ENCODE measurements around the gene COX10.

The COX10 gene

DNA sequence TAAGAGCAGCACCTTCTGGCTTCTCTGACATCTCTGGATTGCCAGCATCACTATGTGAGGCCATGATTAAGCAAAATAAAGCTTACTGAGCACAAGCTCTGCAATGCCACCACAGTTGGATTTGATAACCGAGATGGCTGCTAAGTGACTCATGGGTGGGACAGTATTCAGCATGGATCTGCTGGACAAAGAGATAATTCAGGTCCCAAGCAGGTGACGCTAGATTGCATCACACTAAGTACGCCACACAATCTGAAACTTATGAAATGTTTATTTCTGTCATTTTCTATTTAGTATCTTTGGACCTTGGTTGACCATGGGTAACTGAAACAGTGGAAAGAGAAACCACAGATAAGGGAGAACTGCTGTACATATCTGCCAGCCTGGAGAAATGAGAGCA, 139.9 kb downstream of the COX10 start:
- TF ChIP-seq, protein P1, sequence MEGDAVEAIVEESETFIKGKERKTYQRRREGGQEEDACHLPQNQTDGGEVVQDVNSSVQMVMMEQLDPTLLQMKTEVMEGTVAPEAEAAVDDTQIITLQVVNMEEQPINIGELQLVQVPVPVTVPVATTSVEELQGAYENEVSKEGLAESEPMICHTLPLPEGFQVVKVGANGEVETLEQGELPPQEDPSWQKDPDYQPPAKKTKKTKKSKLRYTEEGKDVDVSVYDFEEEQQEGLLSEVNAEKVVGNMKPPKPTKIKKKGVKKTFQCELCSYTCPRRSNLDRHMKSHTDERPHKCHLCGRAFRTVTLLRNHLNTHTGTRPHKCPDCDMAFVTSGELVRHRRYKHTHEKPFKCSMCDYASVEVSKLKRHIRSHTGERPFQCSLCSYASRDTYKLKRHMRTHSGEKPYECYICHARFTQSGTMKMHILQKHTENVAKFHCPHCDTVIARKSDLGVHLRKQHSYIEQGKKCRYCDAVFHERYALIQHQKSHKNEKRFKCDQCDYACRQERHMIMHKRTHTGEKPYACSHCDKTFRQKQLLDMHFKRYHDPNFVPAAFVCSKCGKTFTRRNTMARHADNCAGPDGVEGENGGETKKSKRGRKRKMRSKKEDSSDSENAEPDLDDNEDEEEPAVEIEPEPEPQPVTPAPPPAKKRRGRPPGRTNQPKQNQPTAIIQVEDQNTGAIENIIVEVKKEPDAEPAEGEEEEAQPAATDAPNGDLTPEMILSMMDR (IDR thresholded peaks at IDR 0.05), result no peak
- no peak overlapping the region for H3K4me3 Mint-ChIP-seq
- no peaks in the 10 kb centered on the region for H3K4me1 Mint-ChIP-seq
- H3K9me3 Mint-ChIP-seq, result peaks cover 31% of the 10 kb centered on the region
- no peak overlapping the region for H3K27ac Mint-ChIP-seq
- no peaks in the 10 kb centered on the region for H3K27me3 Mint-ChIP-seq (ENCODE audit: low read depth, poor library complexity)
- peaks cover 65% of the 10 kb centered on the region for H3K36me3 Mint-ChIP-seq (ENCODE audit: low read depth)
- DNase-seq, result no peak

DNA sequence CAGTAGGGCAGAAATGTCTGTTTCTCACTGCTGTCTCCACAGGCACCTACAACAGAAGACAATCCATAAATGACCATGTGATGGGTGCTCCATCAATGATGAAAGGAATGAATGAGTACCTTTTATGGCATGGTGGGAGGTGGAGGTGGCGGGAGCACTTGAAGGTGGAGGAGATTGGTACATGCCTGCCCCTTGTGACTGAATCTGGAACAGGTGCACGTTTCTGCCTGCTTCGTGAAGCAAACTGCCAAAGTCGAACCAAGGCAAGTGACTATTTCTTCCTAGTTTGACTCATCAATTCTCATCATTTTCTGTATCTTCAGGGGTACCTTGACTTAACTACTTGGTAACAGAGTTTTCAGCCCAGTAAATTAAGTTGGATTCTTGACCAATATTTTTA, 141.9 kb downstream of the COX10 start:
- no peak overlapping the region for H3K27ac Mint-ChIP-seq
- no peaks in the 10 kb centered on the region for H3K4me1 Mint-ChIP-seq
- TF ChIP-seq, protein P1 (IDR thresholded peaks at IDR 0.05), result no peak
- H3K9me3 Mint-ChIP-seq, result peaks cover 31% of the 10 kb centered on the region
- peaks cover 65% of the 10 kb centered on the region for H3K36me3 Mint-ChIP-seq (ENCODE audit: low read depth)
- DNase-seq, result no peak
- H3K27me3 Mint-ChIP-seq (ENCODE audit: low read depth, poor library complexity), result no peaks in the 10 kb centered on the region
- H3K4me3 Mint-ChIP-seq, result no peak overlapping the region

DNA sequence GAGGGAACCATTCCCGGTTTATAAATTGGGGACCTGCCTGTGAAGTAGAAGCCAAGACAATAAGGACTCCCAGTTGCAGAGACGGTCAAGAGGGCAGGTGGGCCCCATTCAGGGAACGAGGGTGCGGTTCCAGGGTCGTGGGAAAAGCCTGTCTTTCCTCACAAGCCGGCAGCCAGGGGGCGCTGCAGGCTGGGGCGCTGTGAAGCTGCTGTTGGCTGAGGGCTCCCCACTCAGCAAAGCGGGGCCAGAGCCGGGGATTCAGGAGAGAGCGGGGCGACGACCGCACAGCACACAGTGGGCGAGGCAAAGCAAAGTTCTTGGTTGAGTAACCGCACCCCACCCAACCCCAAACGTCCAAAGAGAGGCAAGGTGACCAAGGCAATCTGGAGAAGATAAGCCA, 142.5 kb downstream of the COX10 start:
- DNase-seq, result no peak
- H3K4me1 Mint-ChIP-seq, result no peaks in the 10 kb centered on the region
- H3K36me3 Mint-ChIP-seq (ENCODE audit: low read depth), result peaks cover 65% of the 10 kb centered on the region
- H3K9me3 Mint-ChIP-seq, result peaks cover 31% of the 10 kb centered on the region
- H3K27me3 Mint-ChIP-seq (ENCODE audit: low read depth, poor library complexity), result no peaks in the 10 kb centered on the region
- H3K27ac Mint-ChIP-seq, result peak overlapping the region; percentile 20
- no peak overlapping the region for H3K4me3 Mint-ChIP-seq
- TF ChIP-seq, protein P1 (IDR thresholded peaks at IDR 0.05), result no peak

DNA sequence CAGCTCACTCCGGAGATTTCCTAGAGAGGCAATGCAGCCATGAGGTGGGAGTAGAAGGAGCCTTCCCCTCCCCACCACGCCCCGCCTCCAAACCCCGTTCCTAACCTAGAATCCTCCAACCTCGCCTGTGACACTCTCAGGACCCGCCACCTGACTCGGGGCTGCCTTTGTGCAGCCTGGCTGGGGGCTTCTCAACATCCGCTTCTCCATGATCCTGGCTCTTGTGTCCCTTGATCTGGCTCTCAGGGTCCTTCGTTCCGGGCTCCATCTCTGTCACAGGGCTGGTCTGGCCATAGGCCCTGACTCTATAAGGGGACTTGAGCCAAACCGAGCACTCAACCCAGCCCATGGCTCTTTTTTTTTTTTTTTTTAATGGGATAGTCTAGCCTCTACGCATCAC, 143.1 kb downstream of the COX10 start:
- Mint-ChIP-seq H3K27me3 (ENCODE audit: low read depth, poor library complexity) (no peaks in the 10 kb centered on the region), H3K4me3 (no peak overlapping the region), H3K27ac (no peak overlapping the region), H3K36me3 (ENCODE audit: low read depth) (peaks cover 62% of the 10 kb centered on the region), H3K4me1 (no peaks in the 10 kb centered on the region), H3K9me3 (peaks cover 31% of the 10 kb centered on the region)
- TF ChIP-seq, protein P1 (IDR thresholded peaks at IDR 0.05), result no peak
- DNase-seq, result no peak

DNA sequence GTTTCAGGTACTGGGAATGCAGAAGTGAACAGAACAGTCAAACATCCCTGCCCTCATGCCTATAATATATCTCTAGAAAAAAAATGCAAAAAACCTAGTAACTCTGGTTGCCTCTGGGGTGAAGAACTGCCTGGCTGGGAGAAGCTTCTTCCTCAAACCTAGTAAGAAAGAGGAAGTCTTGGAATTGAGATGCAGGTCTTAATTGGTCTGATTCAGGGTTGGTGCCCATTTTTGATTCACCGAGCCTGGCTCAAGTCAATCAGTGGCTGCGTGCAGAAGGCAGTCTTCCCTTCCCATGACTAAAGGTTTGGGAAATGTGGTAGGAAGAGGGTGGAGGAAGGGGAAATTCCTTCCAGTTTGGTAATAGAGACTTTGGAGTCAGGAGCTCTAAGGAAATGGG, 145.0 kb downstream of the COX10 start:
- Mint-ChIP-seq H3K36me3 (ENCODE audit: low read depth) (peaks cover 48% of the 10 kb centered on the region), H3K4me1 (no peaks in the 10 kb centered on the region)

DNA sequence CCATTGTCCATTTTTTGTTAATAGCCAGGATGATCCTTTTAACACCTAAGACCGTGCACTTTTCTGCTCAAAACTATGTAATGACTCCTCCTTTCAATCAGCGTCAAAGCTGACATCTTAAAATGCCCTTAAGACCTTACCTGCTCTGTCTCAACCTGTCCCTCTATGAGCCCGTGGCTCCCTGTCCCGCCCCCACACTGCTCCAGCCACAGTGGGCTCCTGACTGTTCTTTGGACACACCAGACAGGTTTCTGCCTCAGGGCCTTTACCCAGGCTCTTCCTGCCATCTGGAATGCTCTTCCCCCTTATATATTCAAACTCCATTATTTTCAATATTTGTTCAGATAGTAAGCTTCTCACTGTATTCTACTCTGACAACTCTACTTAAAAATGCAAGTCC, 153.3 kb downstream of the COX10 start:
- Mint-ChIP-seq H3K4me1 (peaks cover 16% of the 10 kb centered on the region), H3K9me3 (peaks cover 3% of the 10 kb centered on the region), H3K27ac (no peak overlapping the region), H3K4me3 (no peak overlapping the region), H3K36me3 (ENCODE audit: low read depth) (peaks cover 9% of the 10 kb centered on the region), H3K27me3 (ENCODE audit: low read depth, poor library complexity) (no peaks in the 10 kb centered on the region)
- TF ChIP-seq, protein P1 (IDR thresholded peaks at IDR 0.05), result no peak
- no peak for DNase-seq

More for the DNA sequence above, 145.0 kb downstream of the COX10 start:
- H3K27ac Mint-ChIP-seq, result no peak overlapping the region
- TF ChIP-seq, protein P1 (IDR thresholded peaks at IDR 0.05), result no peak
- no peaks in the 10 kb centered on the region for H3K27me3 Mint-ChIP-seq (ENCODE audit: low read depth, poor library complexity)
- no peak overlapping the region for H3K4me3 Mint-ChIP-seq
- H3K9me3 Mint-ChIP-seq, result peaks cover 31% of the 10 kb centered on the region
- DNase-seq, result no peak

All from nephron progenitor cell (in vitro differentiated cells).